Common myeloid progenitor, CD34-positive (primary cell): ENCODE measurements around the gene DISC1.

Experiments used
- CTCF ChIA-PET: fragments of 350-600 bp; sonication (Branson Sonifier 250); formaldehyde crosslinking; loops from one replicate; lab custom pipeline; 2021; ENCODE audit warnings: antibody characterized with exemption; lab: Charles Lee
- POLR2A ChIA-PET: fragments of 350-600 bp; sonication (Branson Sonifier 250); formaldehyde crosslinking; loops from one replicate; lab custom pipeline; 2021; ENCODE audit warnings: antibody characterized with exemption; lab: Charles Lee
- DNase-seq, 3 donors: peaks; one replicate each; pipeline versions ENCODE4 v3.0.0 to v3.0.0-alpha.2; 2013
- H3K27ac ChIP-seq, 2 experiments: 1 replicate in 1 of 2; 2 replicates in 1 of 2; pipeline ENCODE4 v1.7.0; 2013; ENCODE audit warnings: inconsistent platforms in 2 of 2, low read length in 2 of 2, mild to moderate bottlenecking in 2 of 2, low read depth in 1 of 2, moderate library complexity in 1 of 2; ENCODE audit not compliant: severe bottlenecking in 2 of 2, insufficient read depth in 1 of 2, poor library complexity in 1 of 2
- H3K27me3 ChIP-seq, 5 experiments: replicated peaks in 2 of 5; 1 replicate in 3 of 5; 2 replicates in 2 of 5; pipeline versions ENCODE4 v1.6.1 to v1.7.0; 2013; ENCODE audit warnings: low read length in 4 of 5, mild to moderate bottlenecking in 2 of 5, moderate library complexity in 2 of 5, inconsistent platforms in 1 of 5; ENCODE audit not compliant: insufficient read depth in 5 of 5, control insufficient read depth in 4 of 5
- H3K36me3 ChIP-seq, 4 experiments: 1 replicate in 2 of 4; 2 replicates in 2 of 4; pipeline versions ENCODE4 v1.6.1 to v1.7.0; 2013; ENCODE audit warnings: low read length in 3 of 4, control low read depth in 1 of 4, mild to moderate bottlenecking in 1 of 4; ENCODE audit not compliant: control insufficient read depth in 4 of 4, insufficient read depth in 4 of 4
- H3K4me1 ChIP-seq, 4 experiments: 1 replicate in 3 of 4; 2 replicates in 1 of 4; pipeline versions ENCODE4 v1.6.1 to v1.7.1; 2013; ENCODE audit warnings: low read length in 3 of 4, mild to moderate bottlenecking in 3 of 4, control low read depth in 1 of 4, inconsistent platforms in 1 of 4, moderate library complexity in 1 of 4; ENCODE audit not compliant: control insufficient read depth in 4 of 4, insufficient read depth in 4 of 4; ENCODE audit errors: control extremely low read depth in 1 of 4
- H3K4me3 ChIP-seq, 7 experiments: 1 replicate in 4 of 7; 2 replicates in 3 of 7; pipeline versions ENCODE4 v1.5.1 to v1.7.0; 2013; ENCODE audit warnings: mild to moderate bottlenecking in 7 of 7, low read length in 6 of 7, moderate library complexity in 6 of 7, inconsistent platforms in 2 of 7, low read depth in 2 of 7, control low read depth in 1 of 7; ENCODE audit not compliant: insufficient read depth in 4 of 7, control insufficient read depth in 1 of 7; ENCODE audit errors: extremely low read depth in 1 of 7
- H3K9me3 ChIP-seq, 5 experiments: 1 replicate in 4 of 5; 2 replicates in 1 of 5; pipeline versions ENCODE4 v1.6.1 to v1.7.1; 2013; ENCODE audit warnings: low read length in 4 of 5, mild to moderate bottlenecking in 2 of 5, inconsistent platforms in 1 of 5, low read depth in 1 of 5, moderate library complexity in 1 of 5; ENCODE audit not compliant: control insufficient read depth in 4 of 5, insufficient read depth in 2 of 5; ENCODE audit errors: control extremely low read depth in 1 of 5
- WGBS: methylation state at CpG from one replicate; pipeline ENCODE4 v1.1.5; 2013; ENCODE audit not compliant: insufficient coverage; 5-methylcytosine and 5-hydroxymethylcytosine counted together

Gene DISC1

GRCh38 chr1:231991231-231991630 lies 364.6 kb downstream of the DISC1 start:
- no peak overlapping the region for H3K27ac ChIP-seq
- ChIA-PET CTCF (no interaction called here), POLR2A (no interaction called here)
- no peaks in the 10 kb centered on the region for H3K27me3 ChIP-seq
- no peaks in the 10 kb centered on the region for H3K36me3 ChIP-seq
- peaks cover 0 to 14% (median 6%) of the 10 kb centered on the region in 4 experiments for H3K4me1 ChIP-seq
- no peak for DNase-seq
- 100% methylated on average over 5 of the region's 8 CpGs for WGBS
- no peaks in the 10 kb centered on the region for H3K9me3 ChIP-seq
- no peak overlapping the region for H3K4me3 ChIP-seq

DNA sequence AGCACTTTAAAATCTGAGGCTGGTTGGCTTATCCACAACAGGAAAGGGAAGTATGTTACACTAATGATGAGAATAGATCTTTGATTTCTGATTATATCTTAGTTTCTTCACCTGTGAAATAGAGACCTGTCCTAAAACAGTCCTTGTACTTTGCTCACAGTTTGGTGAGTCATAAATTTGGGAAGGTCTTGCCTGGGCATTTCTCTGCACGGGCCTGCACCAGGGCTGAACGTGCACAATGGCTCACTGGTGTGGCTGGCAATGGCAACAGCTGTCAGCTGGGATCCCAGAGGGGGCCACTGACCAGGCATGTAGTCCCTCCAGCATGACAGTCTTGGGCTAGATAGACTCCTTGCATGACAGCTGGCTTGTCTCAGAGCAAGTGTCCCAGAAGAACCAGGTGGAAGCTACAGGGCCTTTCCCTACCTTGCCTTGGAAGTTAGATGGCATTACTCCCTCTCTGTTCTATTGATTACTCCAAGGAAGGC lies 367.4 kb downstream of the DISC1 start:
- POLR2A ChIA-PET, result no interaction called here
- Histone ChIP-seq H3K27ac (no peak overlapping the region), H3K9me3 (no peaks in the 10 kb centered on the region), H3K4me1 (peaks cover 0 to 14% (median 6%) of the 10 kb centered on the region in 4 experiments), H3K27me3 (no peaks in the 10 kb centered on the region), H3K4me3 (no peak overlapping the region), H3K36me3 (no peaks in the 10 kb centered on the region)
- CTCF ChIA-PET, result no interaction called here
- WGBS, result 97% methylated on average over 2 of the region's 2 CpGs
- DNase-seq, result no peak

DNA sequence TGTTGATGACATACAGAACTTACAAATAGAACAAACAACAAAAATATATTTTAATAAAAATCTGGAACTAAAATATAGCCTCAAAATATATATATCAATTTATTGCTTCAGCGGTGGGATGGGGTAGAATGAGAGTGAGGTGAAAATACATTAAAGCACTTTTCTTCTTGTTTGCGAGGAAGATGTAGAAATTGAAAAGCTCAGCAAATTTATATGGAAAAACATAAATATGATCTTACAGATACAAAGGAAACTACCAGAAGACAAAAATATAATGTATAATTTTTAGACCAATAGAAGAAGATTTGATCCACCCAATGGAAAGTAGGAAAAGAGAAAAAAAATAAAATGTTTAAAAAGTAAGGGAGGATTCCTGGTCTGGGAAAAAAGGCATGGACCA lies 372.2 kb downstream of the DISC1 start:
- no peak for DNase-seq
- no peaks in the 10 kb centered on the region for H3K36me3 ChIP-seq
- CTCF ChIA-PET, result no interaction called here
- H3K4me1 ChIP-seq, result no peaks in the 10 kb centered on the region
- H3K4me3 ChIP-seq, result no peak overlapping the region
- no peak overlapping the region for H3K27ac ChIP-seq
- no peaks in the 10 kb centered on the region for H3K9me3 ChIP-seq
- POLR2A ChIA-PET, result no interaction called here
- H3K27me3 ChIP-seq, result no peaks in the 10 kb centered on the region
- no CpG with 5 or more reads among the region's 2 CpGs for WGBS

- no peak overlapping the region for H3K4me3 ChIP-seq
- ChIA-PET POLR2A (no interaction called here), CTCF (no interaction called here)
- no peak for DNase-seq
- H3K27ac ChIP-seq, result no peak overlapping the region
- WGBS, result no CpG with 5 or more reads among the region's 1 CpG
- H3K9me3 ChIP-seq, result peaks cover 0 to 4% (median 0%) of the 10 kb centered on the region in 5 experiments
- no peaks in the 10 kb centered on the region for H3K27me3 ChIP-seq
- peaks cover 0 to 6% (median 0%) of the 10 kb centered on the region in 4 experiments for H3K36me3 ChIP-seq
- H3K4me1 ChIP-seq, result no peaks in the 10 kb centered on the region
These were observed 378.7 kb downstream of the DISC1 start for GRCh38 chr1:232005300-232005699.

GRCh38 chr1:232009741-232010140 lies 383.2 kb downstream of the DISC1 start:
- Histone ChIP-seq H3K27ac (no peak overlapping the region), H3K4me1 (peaks cover 0 to 4% (median 0%) of the 10 kb centered on the region in 4 experiments), H3K4me3 (no peak overlapping the region), H3K27me3 (no peaks in the 10 kb centered on the region), H3K36me3 (peaks cover 0 to 6% (median 3%) of the 10 kb centered on the region in 4 experiments), H3K9me3 (peaks cover 0 to 4% (median 0%) of the 10 kb centered on the region in 5 experiments)
- no peak for DNase-seq
- WGBS, result 100% methylated on average over 1 of the region's 1 CpG
- ChIA-PET POLR2A (no interaction called here), CTCF (no interaction called here)

DNA sequence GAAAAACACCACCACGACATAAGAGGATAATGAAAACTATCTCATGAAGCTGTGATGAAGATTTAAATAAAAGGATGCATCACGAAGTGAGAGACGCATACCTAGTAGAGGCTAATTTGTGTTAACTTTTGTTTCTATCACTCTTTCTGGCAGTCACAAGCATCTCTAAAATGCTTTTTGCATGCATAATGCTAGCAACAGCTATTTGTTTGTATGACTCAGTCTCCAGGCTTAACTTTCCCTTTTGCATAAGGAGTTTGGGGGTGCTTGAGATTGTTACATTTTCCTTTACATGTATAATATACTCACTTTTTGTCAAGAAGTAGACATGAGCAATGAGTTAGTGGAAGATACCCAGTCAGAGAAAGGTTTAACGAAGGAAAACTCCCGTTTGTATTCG lies 385.4 kb downstream of the DISC1 start:
- H3K27ac ChIP-seq, result no peak overlapping the region
- H3K27me3 ChIP-seq, result no peaks in the 10 kb centered on the region
- POLR2A ChIA-PET, result no interaction called here
- no peak for DNase-seq
- WGBS, result 92% methylated on average over 5 of the region's 6 CpGs
- no peaks in the 10 kb centered on the region for H3K9me3 ChIP-seq
- H3K36me3 ChIP-seq, result peaks cover 0 to 6% (median 3%) of the 10 kb centered on the region in 4 experiments
- H3K4me3 ChIP-seq, result no peak overlapping the region
- CTCF ChIA-PET, result no interaction called here
- H3K4me1 ChIP-seq, result peaks cover 0 to 4% (median 0%) of the 10 kb centered on the region in 4 experiments

GRCh38 chr1:232012773-232013386 lies 386.3 kb downstream of the DISC1 start:
- POLR2A ChIA-PET, result no interaction called here
- 84% methylated on average over 9 of the region's 10 CpGs for WGBS

More at GRCh38 chr1:232012773-232013386, 386.3 kb downstream of the DISC1 start:
- H3K9me3 ChIP-seq, result no peaks in the 10 kb centered on the region
- peak in 1 of 3 donors; percentile 0 for DNase-seq
- H3K27ac ChIP-seq, result no peak overlapping the region
- CTCF ChIA-PET, result no interaction called here
- H3K4me3 ChIP-seq, result no peak overlapping the region
- peaks cover 0 to 6% (median 3%) of the 10 kb centered on the region in 4 experiments for H3K36me3 ChIP-seq
- peaks cover 0 to 4% (median 0%) of the 10 kb centered on the region in 4 experiments for H3K4me1 ChIP-seq
- no peaks in the 10 kb centered on the region for H3K27me3 ChIP-seq
